Endodermal cell (in vitro differentiated cells): ENCODE measurements around the gene TBC1D2B. TPM values are rescaled to one million over a fixed set of nuclear protein-coding genes. Genes with fewer than 3 reads are reported as not detected.

Experiments
- DNase-seq: peaks from one replicate; pipeline ENCODE4 v3.0.0-alpha.2; 2017
- H3K27ac ChIP-seq: 2 replicates; pipeline ENCODE4 v1.5.1; 2013; ENCODE audit warnings: mild to moderate bottlenecking, low read depth, low read length, moderate library complexity
- H3K27me3 ChIP-seq: 2 replicates; pipeline ENCODE4 v1.6.1; 2013; ENCODE audit warnings: mild to moderate bottlenecking, low read length, moderate library complexity; ENCODE audit not compliant: insufficient read depth, control insufficient read depth, poor library complexity, severe bottlenecking
- H3K36me3 ChIP-seq: 2 replicates; pipeline ENCODE4 v1.7.0; 2013; ENCODE audit warnings: mild to moderate bottlenecking, low read length, moderate library complexity; ENCODE audit not compliant: control insufficient read depth, insufficient read depth
- H3K4me1 ChIP-seq: one replicate; pipeline ENCODE4 v1.7.0; 2013; ENCODE audit warnings: low read length; ENCODE audit not compliant: control insufficient read depth, insufficient read depth
- H3K4me3 ChIP-seq: 2 replicates; pipeline ENCODE4 v1.5.1; 2013; ENCODE audit warnings: mild to moderate bottlenecking, low read length, moderate library complexity
- H3K9ac ChIP-seq: 2 replicates; pipeline ENCODE4 v1.6.1; 2013; ENCODE audit warnings: mild to moderate bottlenecking, low read length, moderate library complexity; ENCODE audit not compliant: poor library complexity, severe bottlenecking; ENCODE audit errors: extremely low read depth
- H3K9me3 ChIP-seq: 2 replicates; pipeline ENCODE4 v1.6.1; 2013; ENCODE audit warnings: mild to moderate bottlenecking, low read length, moderate library complexity; ENCODE audit not compliant: control insufficient read depth
- H3K27ac Mint-ChIP-seq: 2 replicates; pipeline ENCODE4 v1.8.0; 2020; ENCODE audit warnings: mixed read lengths
- H3K27me3 Mint-ChIP-seq: 2 replicates; pipeline ENCODE4 v1.8.0; 2021; ENCODE audit warnings: mild to moderate bottlenecking, mixed read lengths; ENCODE audit not compliant: insufficient read depth
- H3K36me3 Mint-ChIP-seq: 2 replicates; pipeline ENCODE4 v1.8.0; 2020; ENCODE audit warnings: low read depth, mixed read lengths
- H3K4me1 Mint-ChIP-seq: 2 replicates; pipeline ENCODE4 v1.8.0; 2020; ENCODE audit warnings: mixed read lengths
- H3K4me3 Mint-ChIP-seq: 2 replicates; pipeline ENCODE4 v1.8.0; 2020; ENCODE audit warnings: mild to moderate bottlenecking, moderate library complexity, mixed read lengths
- H3K9me3 Mint-ChIP-seq: 2 replicates; pipeline ENCODE4 v1.8.0; 2020; ENCODE audit warnings: mild to moderate bottlenecking, mixed read lengths
- WGBS, 2 experiments: methylation state at CpG; one replicate each; pipeline versions ENCODE4 v1.1.5 to v1.1.7; 2013; ENCODE audit warnings: missing lambda C conversion rate in 2 of 2, mixed read lengths in 1 of 2; ENCODE audit not compliant: insufficient coverage in 1 of 2, insufficient read length in 1 of 2; 5-methylcytosine and 5-hydroxymethylcytosine counted together
- total RNA-seq, 2 donors: library from RNA; stranded (reverse); fragmentation: NEBNext Ultra II Directional in 1 of 2; extraction: Animal tissue kit (Norgen Biotek cat#: 25700) in 1 of 2; gene quantifications; 2 replicates in 1 of 2; 3 replicates in 1 of 2; pipeline ENCODE4 v1.2.1, GENCODE V29; 2021
- TF ChIP-seq, protein P1 (sequence below): fragments of 200-600 bp; sonication (generic); conservative IDR thresholded peaks from 2 replicates; pipeline ENCODE4 v1.5.0; 2021; ENCODE audit warnings: antibody characterized with exemption, mild to moderate bottlenecking

Gene TBC1D2B
- total RNA-seq, 2 donors from 2014 or later: 13.8 to 23.8 TPM

GRCh38 chr15:78041946-78042345, 35.6 kb downstream of the TBC1D2B start:
- TF ChIP-seq, protein P1, sequence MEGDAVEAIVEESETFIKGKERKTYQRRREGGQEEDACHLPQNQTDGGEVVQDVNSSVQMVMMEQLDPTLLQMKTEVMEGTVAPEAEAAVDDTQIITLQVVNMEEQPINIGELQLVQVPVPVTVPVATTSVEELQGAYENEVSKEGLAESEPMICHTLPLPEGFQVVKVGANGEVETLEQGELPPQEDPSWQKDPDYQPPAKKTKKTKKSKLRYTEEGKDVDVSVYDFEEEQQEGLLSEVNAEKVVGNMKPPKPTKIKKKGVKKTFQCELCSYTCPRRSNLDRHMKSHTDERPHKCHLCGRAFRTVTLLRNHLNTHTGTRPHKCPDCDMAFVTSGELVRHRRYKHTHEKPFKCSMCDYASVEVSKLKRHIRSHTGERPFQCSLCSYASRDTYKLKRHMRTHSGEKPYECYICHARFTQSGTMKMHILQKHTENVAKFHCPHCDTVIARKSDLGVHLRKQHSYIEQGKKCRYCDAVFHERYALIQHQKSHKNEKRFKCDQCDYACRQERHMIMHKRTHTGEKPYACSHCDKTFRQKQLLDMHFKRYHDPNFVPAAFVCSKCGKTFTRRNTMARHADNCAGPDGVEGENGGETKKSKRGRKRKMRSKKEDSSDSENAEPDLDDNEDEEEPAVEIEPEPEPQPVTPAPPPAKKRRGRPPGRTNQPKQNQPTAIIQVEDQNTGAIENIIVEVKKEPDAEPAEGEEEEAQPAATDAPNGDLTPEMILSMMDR: no peak
- no peak overlapping the region for H3K4me3 Mint-ChIP-seq
- no peaks in the 10 kb centered on the region for H3K9me3 Mint-ChIP-seq
- no peaks in the 10 kb centered on the region for H3K36me3 ChIP-seq
- DNase-seq: no peak
- no peaks in the 10 kb centered on the region for H3K4me1 ChIP-seq
- no peak overlapping the region for H3K27ac ChIP-seq
- no peak overlapping the region for H3K9ac ChIP-seq
- no peaks in the 10 kb centered on the region for H3K9me3 ChIP-seq
- H3K36me3 Mint-ChIP-seq: peaks cover 2% of the 10 kb centered on the region
- H3K27ac Mint-ChIP-seq: no peak overlapping the region
- no peak overlapping the region for H3K4me3 ChIP-seq
- H3K27me3 Mint-ChIP-seq: no peaks in the 10 kb centered on the region
- 87 to 100% methylated on average over 2 to 3 of the region's 3 CpGs for WGBS, 2 experiments
- no peaks in the 10 kb centered on the region for H3K27me3 ChIP-seq
- peaks cover 4% of the 10 kb centered on the region for H3K4me1 Mint-ChIP-seq

DNA sequence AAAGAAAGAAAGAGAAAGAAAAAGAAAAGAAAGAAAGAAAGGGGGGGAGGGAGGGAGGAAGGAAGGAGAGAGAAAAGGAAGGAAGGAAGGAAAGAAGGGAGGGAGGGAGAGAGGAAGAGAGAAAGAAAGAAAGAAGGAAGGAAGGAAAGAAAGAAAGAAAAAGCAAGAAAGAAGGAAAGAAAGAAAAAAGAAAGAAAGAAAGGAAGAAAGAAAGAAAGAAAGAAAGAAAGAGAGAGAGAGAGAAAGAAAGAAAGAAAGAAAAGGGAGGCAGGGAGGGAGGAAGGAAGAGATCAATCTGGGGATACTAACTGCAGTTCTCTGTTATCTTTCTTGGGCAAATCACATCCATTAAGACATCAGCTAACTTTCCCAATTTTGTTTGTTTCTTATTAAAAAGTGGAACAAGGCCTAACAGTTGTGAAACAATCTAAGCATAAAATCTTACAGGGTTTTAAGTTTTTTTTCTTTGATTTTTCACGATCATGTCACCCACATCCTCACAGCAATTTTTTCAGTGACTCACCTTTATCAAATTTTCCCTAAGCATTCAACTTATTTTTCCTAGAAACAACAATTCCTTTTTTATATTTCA, 36.8 kb downstream of the TBC1D2B start:
- H3K27me3 Mint-ChIP-seq: no peaks in the 10 kb centered on the region
- no peak for DNase-seq
- no peak overlapping the region for H3K4me3 Mint-ChIP-seq
- Histone ChIP-seq H3K4me1 (no peaks in the 10 kb centered on the region), H3K27ac (no peak overlapping the region), H3K36me3 (no peaks in the 10 kb centered on the region), H3K9ac (no peak overlapping the region), H3K27me3 (no peaks in the 10 kb centered on the region), H3K4me3 (no peak overlapping the region), H3K9me3 (no peaks in the 10 kb centered on the region)
- no peak overlapping the region for H3K27ac Mint-ChIP-seq
- WGBS, 2 experiments: 96% methylated on average over 1 of the region's 1 CpG; no CpG with 5 or more reads in 1 of the 2 experiments
- H3K4me1 Mint-ChIP-seq: no peaks in the 10 kb centered on the region
- TF ChIP-seq, protein P1: no peak
- no peaks in the 10 kb centered on the region for H3K9me3 Mint-ChIP-seq
- peaks cover 2% of the 10 kb centered on the region for H3K36me3 Mint-ChIP-seq

GRCh38 chr15:78038585-78039247, 38.8 kb downstream of the TBC1D2B start:
- Histone ChIP-seq H3K27ac (no peak overlapping the region), H3K4me1 (no peaks in the 10 kb centered on the region), H3K27me3 (no peaks in the 10 kb centered on the region), H3K9ac (no peak overlapping the region), H3K4me3 (no peak overlapping the region), H3K9me3 (no peaks in the 10 kb centered on the region), H3K36me3 (no peaks in the 10 kb centered on the region)
- Mint-ChIP-seq H3K36me3 (no peaks in the 10 kb centered on the region), H3K27ac (peak overlapping the region; percentile 7), H3K9me3 (no peaks in the 10 kb centered on the region), H3K4me1 (no peaks in the 10 kb centered on the region), H3K27me3 (no peaks in the 10 kb centered on the region), H3K4me3 (no peak overlapping the region)
- WGBS, 2 experiments: 91 to 96% methylated on average over 8 of the region's 8 CpGs
- TF ChIP-seq, protein P1: no peak
- DNase-seq: no peak
